GM12891 (cell line): ENCODE data around the gene LHB.

ENCODE experiments used
- POLR2A ChIP-seq: IDR thresholded peaks from 2 replicates; pipeline ENCODE4 v1.6.1; 2011; ENCODE audit warnings: low read depth, low read length, control low read depth
- POLR2AphosphoS5 ChIP-seq: IDR thresholded peaks from 2 replicates; pipeline ENCODE4 v1.6.1; 2011; ENCODE audit warnings: low read depth, low read length, control low read depth
- TAF1 ChIP-seq: IDR thresholded peaks from 2 replicates; pipeline ENCODE4 v1.6.1; 2011; ENCODE audit warnings: low read depth, low read length, control low read depth

- no peak for TF ChIP-seq POLR2A
- TF ChIP-seq POLR2AphosphoS5 = no peak
- TF ChIP-seq TAF1 = no peak
Measured at GRCh38 chr19:49059053-49059452, 42.2 kb upstream of the LHB start.
